GM21515 (cell line): Measurements from ENCODE around the gene LHPP.

ENCODE experiments used
- ATAC-seq: cut with Tn5 transposase; IDR thresholded peaks from one replicate; pipeline ENCODE4 v1.9.1; 2021; ENCODE audit not compliant: unreplicated experiment

The LHPP gene

GRCh38 chr10:124551097-124551496 is 89.5 kb downstream of the LHPP start:
- no peak for ATAC-seq

- ATAC-seq: no peak
These were observed 90.1 kb downstream of the LHPP start for GRCh38 chr10:124551755-124552154.

GRCh38 chr10:124552691-124553276 is 91.2 kb downstream of the LHPP start:
- no peak for ATAC-seq

- no peak for ATAC-seq
These were observed 92.6 kb downstream of the LHPP start for GRCh38 chr10:124554085-124554858.

- ATAC-seq: no peak
These were observed 95.5 kb downstream of the LHPP start for GRCh38 chr10:124557167-124557566.

- ATAC-seq: no peak
These were observed 96.2 kb downstream of the LHPP start for GRCh38 chr10:124557648-124558338.

- ATAC-seq: no peak
These were observed 97.0 kb downstream of the LHPP start for GRCh38 chr10:124558339-124559321.

GRCh38 chr10:124559372-124560132 is 97.9 kb downstream of the LHPP start:
- no peak for ATAC-seq

- ATAC-seq: no peak
These were observed 98.9 kb downstream of the LHPP start for GRCh38 chr10:124560377-124561105.

GRCh38 chr10:124561206-124561605 is 99.6 kb downstream of the LHPP start:
- ATAC-seq: no peak

GRCh38 chr10:124562425-124563060 is 100.9 kb downstream of the LHPP start:
- ATAC-seq: no peak

- no peak for ATAC-seq
These were observed 101.9 kb downstream of the LHPP start for GRCh38 chr10:124563320-124564040.

- ATAC-seq: no peak
These were observed 103.3 kb downstream of the LHPP start for GRCh38 chr10:124564881-124565280.

- ATAC-seq: no peak
These were observed 104.1 kb downstream of the LHPP start for GRCh38 chr10:124565565-124566221.

GRCh38 chr10:124566222-124566888 is 104.7 kb downstream of the LHPP start:
- no peak for ATAC-seq

GRCh38 chr10:124566981-124567835 is 105.6 kb downstream of the LHPP start:
- ATAC-seq: no peak
